Panc1 (cell line): ENCODE measurements around the gene MAP6. TPM values are rescaled to one million over a fixed set of nuclear protein-coding genes. Genes with fewer than 3 reads are reported as not detected.

ENCODE experiments used
- ATAC-seq: fragments of 200-7000 bp; cut with Tn5 transposase; 2 replicates; pipeline ENCODE4 v1.9.1; 2020; ENCODE audit warnings: mild to moderate bottlenecking, moderate library complexity
- BruUV-seq: library from RNA; stranded (reverse); fragments of 400-500 nt; replicated peaks from 2 replicates; lab custom pipeline; 2021; lab: Mats Ljungman, UMichigan
- CTCF ChIA-PET: fragments of 300-600 bp; sonication (Branson Sonifier 250); formaldehyde crosslinking; loops from one replicate; lab custom pipeline; 2022; ENCODE audit warnings: antibody characterized with exemption; lab: Charles Lee
- POLR2A ChIA-PET: fragments of 300-600 bp; sonication (Branson Sonifier 250); formaldehyde crosslinking; loops from one replicate; lab custom pipeline; 2022; ENCODE audit warnings: antibody characterized with exemption; lab: Charles Lee
- DNase-seq: peaks from one replicate; pipeline ENCODE4 v3.0.0-alpha.2; 2010; ENCODE audit warnings: low read depth, low spot score
- H3K27ac ChIP-seq: 2 replicates; pipeline ENCODE4 v1.5.1; 2011; ENCODE audit warnings: mild to moderate bottlenecking, low read length, inconsistent platforms
- H3K27me3 ChIP-seq: fragments of 200-500 bp; sonication (Bioruptor generic); 2 replicates; pipeline ENCODE4 v1.6.0; 2014; ENCODE audit warnings: low read length, inconsistent platforms; ENCODE audit not compliant: control insufficient read depth, insufficient read depth
- H3K36me3 ChIP-seq: fragments of 200-500 bp; sonication (Bioruptor generic); 2 replicates; pipeline ENCODE4 v1.5.1; 2014; ENCODE audit warnings: inconsistent platforms, mild to moderate bottlenecking, low read length, moderate library complexity; ENCODE audit not compliant: control insufficient read depth, insufficient read depth
- H3K4me1 ChIP-seq: 2 replicates; pipeline ENCODE4 v1.5.1; 2011; ENCODE audit warnings: inconsistent platforms, mild to moderate bottlenecking, low read length, moderate library complexity; ENCODE audit not compliant: control insufficient read depth, insufficient read depth
- H3K4me3 ChIP-seq, 2 experiments: 2 replicates each; pipeline ENCODE4 v1.5.1; 2011 to 2012; ENCODE audit warnings: low read depth in 2 of 2, low read length in 2 of 2, mild to moderate bottlenecking in 2 of 2, inconsistent platforms in 1 of 2, moderate library complexity in 1 of 2
- H3K9me3 ChIP-seq: fragments of 200-500 bp; sonication (Bioruptor generic); 2 replicates; pipeline ENCODE4 v1.5.1; 2014; ENCODE audit warnings: low read depth, mild to moderate bottlenecking, inconsistent platforms, low read length, moderate library complexity; ENCODE audit not compliant: control insufficient read depth, insufficient read depth
- POLR2AphosphoS5 ChIP-seq: IDR thresholded peaks from 2 replicates; pipeline ENCODE4 v1.6.1; 2012; ENCODE audit warnings: mild to moderate bottlenecking, low read depth, low read length, moderate library complexity
- SIN3A ChIP-seq: IDR thresholded peaks from 2 replicates; pipeline ENCODE4 v1.6.1; 2012; ENCODE audit warnings: low read depth, mild to moderate bottlenecking, low read length, moderate library complexity, borderline replicate concordance; ENCODE audit not compliant: insufficient read depth
- TCF7L2 ChIP-seq: IDR thresholded peaks from 2 replicates; pipeline ENCODE4 v1.6.1; 2011; ENCODE audit warnings: mild to moderate bottlenecking, low read depth, low read length, inconsistent platforms
- in situ Hi-C: cut with HindIII; loops from 2 replicates; pipeline ENCODE4 v1.10.0; 2016; ENCODE audit warnings: low sequenced_read_pairs, low pct_unique_long_range_greater_than_20kb
- intact Hi-C: fragments of 100-400 bp; cut with micrococcal nuclease; formaldehyde crosslinking; loops from one replicate; pipeline ENCODE4 v1.10.0; 2022; ENCODE audit not compliant: unreplicated experiment
- total RNA-seq: library from RNA; stranded (reverse); gene quantifications from one replicate; pipeline ENCODE4 v1.2.1, GENCODE V29; 2021; ENCODE audit not compliant: unreplicated experiment
- TF ChIP-seq, protein P1 (sequence below): fragments of 450-650 bp; IDR thresholded peaks from 2 replicates; pipeline ENCODE4 v1.5.1; 2017; ENCODE audit warnings: mild to moderate bottlenecking
- TF ChIP-seq, protein P2 (sequence below), 2 experiments: IDR thresholded peaks; 2 replicates each; pipeline ENCODE4 v1.6.1; 2011 to 2012; ENCODE audit warnings: low read depth in 2 of 2, control low read depth in 1 of 2, low read length in 1 of 2, mild to moderate bottlenecking in 1 of 2, moderate library complexity in 1 of 2; ENCODE audit not compliant: insufficient read depth in 1 of 2

MAP6 gene
- total RNA-seq, 1 experiment from 2014 or later = 0.21 TPM

DNA sequence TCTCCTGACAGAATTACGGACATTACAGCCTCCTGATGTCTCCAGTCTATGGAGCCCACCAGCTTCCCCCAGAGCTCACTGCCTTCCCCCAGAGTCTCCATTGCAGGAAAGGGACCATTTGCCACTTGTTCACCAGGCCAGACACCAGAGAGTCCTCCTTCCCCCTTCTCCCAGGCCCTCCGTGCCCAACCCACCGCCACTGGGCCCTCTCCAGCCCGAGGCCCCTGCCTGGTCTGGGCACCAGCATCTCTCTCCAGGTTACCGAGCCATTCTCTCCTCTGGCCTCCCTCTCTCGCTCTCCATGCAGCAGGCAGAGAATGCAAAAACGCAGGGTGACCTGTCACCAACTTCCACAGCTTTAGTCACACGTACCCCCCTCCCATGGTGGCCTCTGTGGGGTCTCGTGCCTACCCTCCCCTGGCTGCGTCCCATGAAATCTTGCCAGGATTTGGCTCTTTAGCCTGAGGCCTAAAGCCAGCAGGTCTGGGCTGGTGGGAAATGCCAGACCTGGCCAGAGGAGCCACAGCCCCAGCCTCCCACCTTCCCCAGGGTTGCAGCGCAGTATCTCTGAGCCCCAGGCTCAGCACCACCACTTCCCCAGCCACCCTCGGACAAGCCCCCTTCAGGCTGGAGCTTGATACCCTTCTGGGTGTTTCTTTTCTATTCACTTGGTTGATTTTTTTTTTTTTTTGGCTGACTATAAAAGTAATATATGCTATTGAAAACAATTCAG, 113.6 kb downstream of the MAP6 start:
- no peak for DNase-seq
- Histone ChIP-seq H3K4me3 (no peak overlapping the region), H3K27me3 (no peaks in the 10 kb centered on the region), H3K9me3 (no peaks in the 10 kb centered on the region), H3K4me1 (peaks cover 17% of the 10 kb centered on the region; the same call in 1 of the 2 replicates), H3K27ac (no peak overlapping the region), H3K36me3 (no peaks in the 10 kb centered on the region)
- no peak for ATAC-seq
- POLR2A ChIA-PET = no interaction called here
- TF ChIP-seq, protein P1, sequence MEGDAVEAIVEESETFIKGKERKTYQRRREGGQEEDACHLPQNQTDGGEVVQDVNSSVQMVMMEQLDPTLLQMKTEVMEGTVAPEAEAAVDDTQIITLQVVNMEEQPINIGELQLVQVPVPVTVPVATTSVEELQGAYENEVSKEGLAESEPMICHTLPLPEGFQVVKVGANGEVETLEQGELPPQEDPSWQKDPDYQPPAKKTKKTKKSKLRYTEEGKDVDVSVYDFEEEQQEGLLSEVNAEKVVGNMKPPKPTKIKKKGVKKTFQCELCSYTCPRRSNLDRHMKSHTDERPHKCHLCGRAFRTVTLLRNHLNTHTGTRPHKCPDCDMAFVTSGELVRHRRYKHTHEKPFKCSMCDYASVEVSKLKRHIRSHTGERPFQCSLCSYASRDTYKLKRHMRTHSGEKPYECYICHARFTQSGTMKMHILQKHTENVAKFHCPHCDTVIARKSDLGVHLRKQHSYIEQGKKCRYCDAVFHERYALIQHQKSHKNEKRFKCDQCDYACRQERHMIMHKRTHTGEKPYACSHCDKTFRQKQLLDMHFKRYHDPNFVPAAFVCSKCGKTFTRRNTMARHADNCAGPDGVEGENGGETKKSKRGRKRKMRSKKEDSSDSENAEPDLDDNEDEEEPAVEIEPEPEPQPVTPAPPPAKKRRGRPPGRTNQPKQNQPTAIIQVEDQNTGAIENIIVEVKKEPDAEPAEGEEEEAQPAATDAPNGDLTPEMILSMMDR = no peak
- TF ChIP-seq, protein P2, sequence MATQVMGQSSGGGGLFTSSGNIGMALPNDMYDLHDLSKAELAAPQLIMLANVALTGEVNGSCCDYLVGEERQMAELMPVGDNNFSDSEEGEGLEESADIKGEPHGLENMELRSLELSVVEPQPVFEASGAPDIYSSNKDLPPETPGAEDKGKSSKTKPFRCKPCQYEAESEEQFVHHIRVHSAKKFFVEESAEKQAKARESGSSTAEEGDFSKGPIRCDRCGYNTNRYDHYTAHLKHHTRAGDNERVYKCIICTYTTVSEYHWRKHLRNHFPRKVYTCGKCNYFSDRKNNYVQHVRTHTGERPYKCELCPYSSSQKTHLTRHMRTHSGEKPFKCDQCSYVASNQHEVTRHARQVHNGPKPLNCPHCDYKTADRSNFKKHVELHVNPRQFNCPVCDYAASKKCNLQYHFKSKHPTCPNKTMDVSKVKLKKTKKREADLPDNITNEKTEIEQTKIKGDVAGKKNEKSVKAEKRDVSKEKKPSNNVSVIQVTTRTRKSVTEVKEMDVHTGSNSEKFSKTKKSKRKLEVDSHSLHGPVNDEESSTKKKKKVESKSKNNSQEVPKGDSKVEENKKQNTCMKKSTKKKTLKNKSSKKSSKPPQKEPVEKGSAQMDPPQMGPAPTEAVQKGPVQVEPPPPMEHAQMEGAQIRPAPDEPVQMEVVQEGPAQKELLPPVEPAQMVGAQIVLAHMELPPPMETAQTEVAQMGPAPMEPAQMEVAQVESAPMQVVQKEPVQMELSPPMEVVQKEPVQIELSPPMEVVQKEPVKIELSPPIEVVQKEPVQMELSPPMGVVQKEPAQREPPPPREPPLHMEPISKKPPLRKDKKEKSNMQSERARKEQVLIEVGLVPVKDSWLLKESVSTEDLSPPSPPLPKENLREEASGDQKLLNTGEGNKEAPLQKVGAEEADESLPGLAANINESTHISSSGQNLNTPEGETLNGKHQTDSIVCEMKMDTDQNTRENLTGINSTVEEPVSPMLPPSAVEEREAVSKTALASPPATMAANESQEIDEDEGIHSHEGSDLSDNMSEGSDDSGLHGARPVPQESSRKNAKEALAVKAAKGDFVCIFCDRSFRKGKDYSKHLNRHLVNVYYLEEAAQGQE (IDR thresholded peaks at IDR 0.05; ENCODE audit: insufficient read depth in 1 of 2, low read depth in 2 of 2, low read length in 1 of 2) = no peak
- TF ChIP-seq POLR2AphosphoS5 = no peak
- no peak for TF ChIP-seq TCF7L2
- no peak for TF ChIP-seq SIN3A
- CTCF ChIA-PET = no interaction called here
- intact Hi-C loops = no loop called here
- in situ Hi-C loops = no loop called here
- BruUV-seq = no TSS peak

DNA sequence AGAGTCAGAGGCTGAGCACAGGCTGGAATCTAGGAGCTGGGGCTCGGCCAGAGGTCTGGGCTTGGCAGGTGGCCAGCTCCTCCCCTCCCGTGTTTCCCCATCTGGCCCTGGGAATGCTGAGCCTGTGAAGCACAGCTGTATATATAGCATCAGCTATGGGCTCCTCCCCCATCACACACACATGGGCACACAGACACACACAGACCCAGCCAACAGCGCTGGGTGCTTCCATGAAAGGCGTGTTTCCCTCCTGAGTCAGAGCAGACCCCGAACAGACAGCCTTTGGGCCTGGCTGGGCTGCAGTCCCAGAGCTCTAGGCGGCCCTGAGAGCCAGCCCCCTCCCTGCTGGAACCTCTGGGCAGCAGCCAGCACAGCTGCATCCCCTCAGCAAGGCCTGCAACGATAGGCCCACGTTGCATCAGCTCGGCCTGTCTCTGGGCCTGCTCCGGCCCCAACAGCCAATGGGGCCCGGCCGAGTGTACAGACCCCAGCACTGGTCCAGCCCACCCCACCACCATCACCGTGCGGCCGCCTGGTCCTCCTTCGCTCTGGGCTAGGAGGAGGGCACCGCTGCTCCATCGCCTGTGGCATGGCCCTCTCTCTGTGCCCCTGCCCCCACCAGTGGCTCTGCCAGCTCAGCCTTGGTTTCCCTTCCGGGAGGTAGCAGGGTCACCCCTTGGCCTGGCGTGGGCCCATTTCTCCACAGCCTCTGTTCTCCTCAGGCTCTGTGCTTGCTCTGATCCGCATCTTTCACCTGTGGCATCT, 114.4 kb downstream of the MAP6 start:
- H3K27ac ChIP-seq = no peak overlapping the region; the same call in 1 of the 2 replicates
- H3K9me3 ChIP-seq = no peaks in the 10 kb centered on the region
- ATAC-seq = peak; percentile 36; the same call in 1 of the 2 replicates
- peaks cover 14% of the 10 kb centered on the region; the same call in 1 of the 2 replicates for H3K4me1 ChIP-seq
- no peak overlapping the region for H3K4me3 ChIP-seq
- intact Hi-C loops (no loop called here), in situ Hi-C loops (no loop called here)
- BruUV-seq = no TSS peak
- CTCF ChIA-PET = interaction anchor here (0.6 kb wide), 2 partner anchors 22 to 136 kb away, joined by 3 read pairs; no protein-coding TSS in a partner anchor
- no peak for TF ChIP-seq SIN3A
- no peak for TF ChIP-seq POLR2AphosphoS5
- TF ChIP-seq TCF7L2 = no peak
- TF ChIP-seq, protein P1 = no peak
- TF ChIP-seq, protein P2 (IDR thresholded peaks at IDR 0.05; ENCODE audit: insufficient read depth in 1 of 2, low read depth in 2 of 2, low read length in 1 of 2) = no peak
- no peaks in the 10 kb centered on the region for H3K27me3 ChIP-seq
- DNase-seq = no peak
- POLR2A ChIA-PET = interaction anchor here (0.5 to 1.7 kb wide), 2 partner anchors 8 to 223 kb away, joined by 6 to 15 read pairs; no protein-coding TSS in a partner anchor
- H3K36me3 ChIP-seq = no peaks in the 10 kb centered on the region
